HCT116 (cell line): ENCODE data around the gene NFIB. TPM values are rescaled to one million over a fixed set of nuclear protein-coding genes. Genes with fewer than 3 reads are reported as not detected.

Source experiments
- ATAC-seq: fragments of 200-7000 bp; cut with Tn5 transposase; 2 replicates; pipeline ENCODE4 v1.9.1; 2020; ENCODE audit warnings: mild to moderate bottlenecking, moderate library complexity
- BruUV-seq: library from RNA; stranded (reverse); fragments of 400-500 nt; replicated peaks from 2 replicates; lab custom pipeline; 2021; lab: Mats Ljungman, UMichigan
- CTCF ChIA-PET: fragments of 300-600 bp; sonication (Branson Sonifier 250); formaldehyde crosslinking; loops from one replicate; lab custom pipeline; 2021; ENCODE audit warnings: antibody characterized with exemption; lab: Charles Lee
- POLR2A ChIA-PET: fragments of 300-600, 350-600 bp; sonication (Branson Sonifier 250); formaldehyde crosslinking; loops from one replicate; lab custom pipeline; 2021; ENCODE audit warnings: antibody characterized with exemption; lab: Charles Lee
- RAD21 ChIA-PET, 2 experiments: fragments of 300-600 bp; sonication (Branson Sonifier 250); formaldehyde crosslinking; loops; one replicate each; lab custom pipeline; 2023; ENCODE audit warnings: low total read pairs in 2 of 2; ENCODE audit not compliant: uncharacterized antibody in 2 of 2, unreplicated experiment in 2 of 2, low non-redundant PET in 1 of 2; lab: Charles Lee
- DNase-seq: peaks from one replicate; pipeline ENCODE4 v3.0.0-alpha.2; 2010; ENCODE audit warnings: low read depth, low spot score
- H2AFZ ChIP-seq: fragments of 200-600 bp; shearing (Covaris generic), sonication (generic); 2 replicates; pipeline ENCODE4 v1.6.1; 2017; ENCODE audit warnings: low read depth, mixed run types, mixed read lengths, antibody characterized with exemption, low read length; ENCODE audit not compliant: poor library complexity, severe bottlenecking
- H3K27ac ChIP-seq: 2 replicates; pipeline ENCODE4 v1.5.1; 2012; ENCODE audit warnings: low read depth, low read length
- H3K27me3 ChIP-seq: fragments of 200-600 bp; sonication (generic); 2 replicates; pipeline ENCODE4 v1.6.1; 2016; ENCODE audit warnings: mixed run types, low read length, mixed read lengths; ENCODE audit not compliant: insufficient read depth
- H3K36me3 ChIP-seq, 2 experiments: fragments of 200-500 bp in 1 of 2; fragments of 200-600 bp in 1 of 2; sonication (Bioruptor generic) in 1 of 2; sonication (generic) in 1 of 2; 2 replicates each; pipeline versions ENCODE4 v1.5.1 to v1.6.1; 2014 to 2016; ENCODE audit warnings: low read length in 2 of 2, inconsistent platforms in 1 of 2, mixed read lengths in 1 of 2, mixed run types in 1 of 2; ENCODE audit not compliant: insufficient read depth in 2 of 2, control insufficient read depth in 1 of 2
- H3K4me1 ChIP-seq, 2 experiments: fragments of 200-600 bp in 1 of 2; sonication (generic) in 1 of 2; 2 replicates each; pipeline versions ENCODE4 v1.5.1 to v1.6.1; 2012 to 2017; ENCODE audit warnings: low read length in 2 of 2, inconsistent platforms in 1 of 2, mild to moderate bottlenecking in 1 of 2, mixed read lengths in 1 of 2, mixed run types in 1 of 2, moderate library complexity in 1 of 2; ENCODE audit not compliant: insufficient read depth in 2 of 2, control insufficient read depth in 1 of 2
- H3K4me2 ChIP-seq: fragments of 200-600 bp; sonication (generic); 2 replicates; pipeline ENCODE4 v1.6.1; 2017; ENCODE audit warnings: mixed run types, low read length, mixed read lengths
- H3K4me3 ChIP-seq, 2 experiments: fragments of 200-600 bp in 1 of 2; sonication (generic) in 1 of 2; replicated peaks in 1 of 2; 2 replicates each; pipeline ENCODE4 v1.5.1; 2011 to 2016; ENCODE audit warnings: low read length in 2 of 2, control low read depth in 1 of 2, low read depth in 1 of 2, mild to moderate bottlenecking in 1 of 2, mixed read lengths in 1 of 2, mixed run types in 1 of 2
- H3K79me2 ChIP-seq: fragments of 200-600 bp; sonication (generic); 2 replicates; pipeline ENCODE4 v1.6.1; 2017; ENCODE audit warnings: mild to moderate bottlenecking, mixed run types, low read length, moderate library complexity, mixed read lengths; ENCODE audit not compliant: insufficient read depth
- H3K9ac ChIP-seq: fragments of 200-600 bp; sonication (generic); 2 replicates; pipeline ENCODE4 v1.6.1; 2016; ENCODE audit warnings: low read length, mixed read lengths
- H3K9me2 ChIP-seq: fragments of 200-600 bp; sonication (generic), shearing (Covaris generic); 2 replicates; pipeline ENCODE4 v1.6.1; 2017; ENCODE audit warnings: mixed run types, mild to moderate bottlenecking, moderate library complexity; ENCODE audit not compliant: insufficient read depth
- H3K9me3 ChIP-seq, 2 experiments: fragments of 200-500 bp in 1 of 2; fragments of 200-600 bp in 1 of 2; sonication (Bioruptor generic) in 1 of 2; sonication (generic) in 1 of 2; 2 replicates each; pipeline ENCODE4 v1.6.1; 2014 to 2017; ENCODE audit warnings: low read length in 2 of 2, mixed read lengths in 2 of 2, inconsistent platforms in 1 of 2, low read depth in 1 of 2, mild to moderate bottlenecking in 1 of 2, mixed run types in 1 of 2, moderate library complexity in 1 of 2; ENCODE audit not compliant: control insufficient read depth in 1 of 2, insufficient read depth in 1 of 2
- H4K20me1 ChIP-seq: fragments of 200-600 bp; sonication (generic), shearing (Covaris generic); 2 replicates; pipeline ENCODE4 v1.6.1; 2017; ENCODE audit warnings: mixed run types, mild to moderate bottlenecking, moderate library complexity; ENCODE audit not compliant: insufficient read depth
- EGR1 ChIP-seq: IDR thresholded peaks from 2 replicates; pipeline ENCODE4 v1.6.1; 2012; ENCODE audit warnings: low read depth
- ELF1 ChIP-seq: IDR thresholded peaks from 2 replicates; pipeline ENCODE4 v1.6.1; 2012; ENCODE audit warnings: low read depth, borderline replicate concordance
- SP1 ChIP-seq: IDR thresholded peaks from 2 replicates; pipeline ENCODE4 v1.6.1; 2012; ENCODE audit warnings: low read depth
- YY1 ChIP-seq: IDR thresholded peaks from 2 replicates; pipeline ENCODE4 v1.6.1; 2011; ENCODE audit warnings: low read length, low read depth, moderate library complexity, mild to moderate bottlenecking; ENCODE audit not compliant: insufficient replicate concordance; ENCODE audit errors: extremely low read depth
- ZBTB33 ChIP-seq: IDR thresholded peaks from 2 replicates; pipeline ENCODE4 v1.6.1; 2011; ENCODE audit warnings: mild to moderate bottlenecking, low read length, moderate library complexity; ENCODE audit not compliant: insufficient replicate concordance; ENCODE audit errors: extremely low read depth
- intact Hi-C: fragments of 100-400 bp; cut with micrococcal nuclease; formaldehyde crosslinking; loops from 2 replicates; pipeline ENCODE4 v1.10.0; 2022
- total RNA-seq: library from RNA; stranded (reverse); gene quantifications from one replicate; pipeline ENCODE4 v1.2.1, GENCODE V29; 2021; ENCODE audit not compliant: unreplicated experiment
- TF ChIP-seq, protein P1 (sequence below): IDR thresholded peaks from 2 replicates; pipeline ENCODE4 v1.6.1; 2012; ENCODE audit warnings: low read depth
- TF ChIP-seq, protein P2 (sequence below), 3 experiments: fragments of 200-600 bp in 1 of 3; sonication (generic) in 1 of 3; IDR thresholded peaks in 2 of 3; conservative IDR thresholded peaks in 1 of 3; 2 replicates each; pipeline ENCODE4 v1.5.1; 2012 to 2017; ENCODE audit warnings: low read depth in 2 of 3, low read length in 2 of 3, antibody characterized with exemption in 1 of 3, borderline replicate concordance in 1 of 3, control low read depth in 1 of 3, mild to moderate bottlenecking in 1 of 3, mixed read lengths in 1 of 3, mixed run types in 1 of 3, moderate library complexity in 1 of 3; ENCODE audit not compliant: insufficient read depth in 1 of 3
- TF ChIP-seq, protein P3 (sequence below): IDR thresholded peaks from 2 replicates; pipeline ENCODE4 v1.6.1; 2012

The NFIB gene
- total RNA-seq, 1 experiment from 2014 or later = 6.6 TPM

GRCh38 chr9:14158916-14159315 lies 155.0 kb downstream of the NFIB start:
- no peak overlapping the region for H3K4me2 ChIP-seq
- intact Hi-C loops = no loop called here
- no peaks in the 10 kb centered on the region for H3K4me1 ChIP-seq
- H3K27me3 ChIP-seq = no peaks in the 10 kb centered on the region
- DNase-seq (no peak), ATAC-seq (no peak)
- BruUV-seq = no TSS peak
- H3K27ac ChIP-seq = no peak overlapping the region
- ChIA-PET POLR2A (no interaction called here), CTCF (no interaction called here), RAD21 (no interaction called here)
- no peak overlapping the region for H3K4me3 ChIP-seq
- TF ChIP-seq ZBTB33 (no peak), EGR1 (no peak), ELF1 (no peak), YY1 (no peak), SP1 (no peak)
- TF ChIP-seq, protein P1, sequence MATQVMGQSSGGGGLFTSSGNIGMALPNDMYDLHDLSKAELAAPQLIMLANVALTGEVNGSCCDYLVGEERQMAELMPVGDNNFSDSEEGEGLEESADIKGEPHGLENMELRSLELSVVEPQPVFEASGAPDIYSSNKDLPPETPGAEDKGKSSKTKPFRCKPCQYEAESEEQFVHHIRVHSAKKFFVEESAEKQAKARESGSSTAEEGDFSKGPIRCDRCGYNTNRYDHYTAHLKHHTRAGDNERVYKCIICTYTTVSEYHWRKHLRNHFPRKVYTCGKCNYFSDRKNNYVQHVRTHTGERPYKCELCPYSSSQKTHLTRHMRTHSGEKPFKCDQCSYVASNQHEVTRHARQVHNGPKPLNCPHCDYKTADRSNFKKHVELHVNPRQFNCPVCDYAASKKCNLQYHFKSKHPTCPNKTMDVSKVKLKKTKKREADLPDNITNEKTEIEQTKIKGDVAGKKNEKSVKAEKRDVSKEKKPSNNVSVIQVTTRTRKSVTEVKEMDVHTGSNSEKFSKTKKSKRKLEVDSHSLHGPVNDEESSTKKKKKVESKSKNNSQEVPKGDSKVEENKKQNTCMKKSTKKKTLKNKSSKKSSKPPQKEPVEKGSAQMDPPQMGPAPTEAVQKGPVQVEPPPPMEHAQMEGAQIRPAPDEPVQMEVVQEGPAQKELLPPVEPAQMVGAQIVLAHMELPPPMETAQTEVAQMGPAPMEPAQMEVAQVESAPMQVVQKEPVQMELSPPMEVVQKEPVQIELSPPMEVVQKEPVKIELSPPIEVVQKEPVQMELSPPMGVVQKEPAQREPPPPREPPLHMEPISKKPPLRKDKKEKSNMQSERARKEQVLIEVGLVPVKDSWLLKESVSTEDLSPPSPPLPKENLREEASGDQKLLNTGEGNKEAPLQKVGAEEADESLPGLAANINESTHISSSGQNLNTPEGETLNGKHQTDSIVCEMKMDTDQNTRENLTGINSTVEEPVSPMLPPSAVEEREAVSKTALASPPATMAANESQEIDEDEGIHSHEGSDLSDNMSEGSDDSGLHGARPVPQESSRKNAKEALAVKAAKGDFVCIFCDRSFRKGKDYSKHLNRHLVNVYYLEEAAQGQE = no peak
- TF ChIP-seq, protein P2, sequence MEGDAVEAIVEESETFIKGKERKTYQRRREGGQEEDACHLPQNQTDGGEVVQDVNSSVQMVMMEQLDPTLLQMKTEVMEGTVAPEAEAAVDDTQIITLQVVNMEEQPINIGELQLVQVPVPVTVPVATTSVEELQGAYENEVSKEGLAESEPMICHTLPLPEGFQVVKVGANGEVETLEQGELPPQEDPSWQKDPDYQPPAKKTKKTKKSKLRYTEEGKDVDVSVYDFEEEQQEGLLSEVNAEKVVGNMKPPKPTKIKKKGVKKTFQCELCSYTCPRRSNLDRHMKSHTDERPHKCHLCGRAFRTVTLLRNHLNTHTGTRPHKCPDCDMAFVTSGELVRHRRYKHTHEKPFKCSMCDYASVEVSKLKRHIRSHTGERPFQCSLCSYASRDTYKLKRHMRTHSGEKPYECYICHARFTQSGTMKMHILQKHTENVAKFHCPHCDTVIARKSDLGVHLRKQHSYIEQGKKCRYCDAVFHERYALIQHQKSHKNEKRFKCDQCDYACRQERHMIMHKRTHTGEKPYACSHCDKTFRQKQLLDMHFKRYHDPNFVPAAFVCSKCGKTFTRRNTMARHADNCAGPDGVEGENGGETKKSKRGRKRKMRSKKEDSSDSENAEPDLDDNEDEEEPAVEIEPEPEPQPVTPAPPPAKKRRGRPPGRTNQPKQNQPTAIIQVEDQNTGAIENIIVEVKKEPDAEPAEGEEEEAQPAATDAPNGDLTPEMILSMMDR (IDR thresholded peaks at IDR 0.05 in 2 of 3, conservative IDR thresholded peaks at IDR 0.05 in 1 of 3; ENCODE audit: borderline replicate concordance in 1 of 3, insufficient read depth in 1 of 3, low read depth in 2 of 3, low read length in 2 of 3) = no peak
- TF ChIP-seq, protein P3, sequence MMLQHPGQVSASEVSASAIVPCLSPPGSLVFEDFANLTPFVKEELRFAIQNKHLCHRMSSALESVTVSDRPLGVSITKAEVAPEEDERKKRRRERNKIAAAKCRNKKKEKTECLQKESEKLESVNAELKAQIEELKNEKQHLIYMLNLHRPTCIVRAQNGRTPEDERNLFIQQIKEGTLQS = no peak
- H3K9me2 ChIP-seq = no peaks in the 10 kb centered on the region
- H4K20me1 ChIP-seq = no peaks in the 10 kb centered on the region
- no peak overlapping the region for H2AFZ ChIP-seq
- H3K9ac ChIP-seq = no peak overlapping the region
- H3K9me3 ChIP-seq = no peaks in the 10 kb centered on the region
- H3K36me3 ChIP-seq = no peaks in the 10 kb centered on the region
- no peaks in the 10 kb centered on the region for H3K79me2 ChIP-seq
